ENCODE results near the gene RNU1-3.

RNU1-3 gene

DNA sequence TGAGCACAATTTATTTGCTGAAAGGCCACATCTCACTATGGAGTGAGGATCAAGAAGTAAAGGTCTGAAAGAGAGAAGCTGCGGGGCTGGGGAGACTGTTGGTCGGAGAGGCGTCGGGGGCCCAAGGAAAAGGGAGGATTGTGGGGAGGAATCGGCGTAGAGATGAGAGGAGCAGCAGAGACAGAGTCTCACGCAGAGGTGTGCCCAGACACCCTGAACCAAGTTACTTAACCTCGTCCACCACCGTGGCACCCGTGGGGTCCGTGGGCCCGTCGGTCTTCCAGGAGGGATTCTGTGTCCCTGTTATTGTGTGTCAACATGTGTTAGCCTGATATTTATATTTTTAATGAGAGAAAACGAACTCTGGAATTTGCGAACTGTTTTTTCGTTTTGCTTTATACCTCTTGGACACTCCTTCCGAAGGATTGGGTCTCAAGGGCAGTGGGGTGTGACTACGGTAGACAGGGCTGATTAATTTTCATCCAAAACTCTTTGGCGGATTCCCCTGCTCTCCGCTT lies 49.6 kb downstream of the RNU1-3 start:
- DNase-seq, result no peak

Measured in RPMI8226 (cell line).